T-helper 1 cell treated with Interleukin-12 subunit alpha and Interleukin-12 subunit beta and Interleukin-4 antibody, amounts not matched to agents 30 μg/mL and 1 μg/mL, for 36 hours (primary cell): ENCODE measurements around the gene PDE6H.

Experiments used
- H3K27ac Mint-ChIP-seq: one replicate; pipeline ENCODE4 v1.8.0; 2021; ENCODE audit warnings: mild to moderate bottlenecking, mixed read lengths
- H3K27me3 Mint-ChIP-seq: one replicate; pipeline ENCODE4 v1.8.0; 2021; ENCODE audit warnings: low read depth, mixed read lengths
- H3K36me3 Mint-ChIP-seq: one replicate; pipeline ENCODE4 v1.8.0; 2021; ENCODE audit warnings: low read depth, mixed read lengths
- H3K4me1 Mint-ChIP-seq: one replicate; pipeline ENCODE4 v1.8.0; 2021; ENCODE audit warnings: low read depth, mixed read lengths
- H3K4me3 Mint-ChIP-seq: one replicate; pipeline ENCODE4 v1.8.0; 2021; ENCODE audit warnings: mild to moderate bottlenecking, moderate library complexity, mixed read lengths
- H3K9me3 Mint-ChIP-seq: one replicate; pipeline ENCODE4 v1.8.0; 2021; ENCODE audit warnings: mixed read lengths

Gene PDE6H

GRCh38 chr12:14993537-14994266 lies 20.9 kb downstream of the PDE6H start:
- no peak overlapping the region for H3K4me3 Mint-ChIP-seq
- peaks cover 12% of the 10 kb centered on the region for H3K9me3 Mint-ChIP-seq
- H3K27ac Mint-ChIP-seq = no peak overlapping the region
- H3K4me1 Mint-ChIP-seq = peaks cover 16% of the 10 kb centered on the region
- peaks cover 13% of the 10 kb centered on the region for H3K27me3 Mint-ChIP-seq
- H3K36me3 Mint-ChIP-seq = no peaks in the 10 kb centered on the region

GRCh38 chr12:14994610-14995009 lies 21.8 kb downstream of the PDE6H start:
- H3K9me3 Mint-ChIP-seq = peaks cover 12% of the 10 kb centered on the region
- H3K27ac Mint-ChIP-seq = no peak overlapping the region
- H3K36me3 Mint-ChIP-seq = no peaks in the 10 kb centered on the region
- peaks cover 21% of the 10 kb centered on the region for H3K27me3 Mint-ChIP-seq
- H3K4me3 Mint-ChIP-seq = no peak overlapping the region
- H3K4me1 Mint-ChIP-seq = peaks cover 16% of the 10 kb centered on the region

GRCh38 chr12:14995583-14996425 lies 23.0 kb downstream of the PDE6H start:
- Mint-ChIP-seq H3K36me3 (no peaks in the 10 kb centered on the region), H3K4me3 (no peak overlapping the region), H3K27ac (peak overlapping the region; percentile 21), H3K9me3 (peaks cover 8% of the 10 kb centered on the region), H3K4me1 (peaks cover 16% of the 10 kb centered on the region), H3K27me3 (peaks cover 23% of the 10 kb centered on the region)

GRCh38 chr12:14997998-14998397 lies 25.2 kb downstream of the PDE6H start:
- peaks cover 14% of the 10 kb centered on the region for H3K4me1 Mint-ChIP-seq
- H3K36me3 Mint-ChIP-seq = no peaks in the 10 kb centered on the region
- H3K9me3 Mint-ChIP-seq = no peaks in the 10 kb centered on the region

GRCh38 chr12:14999021-14999694 lies 26.3 kb downstream of the PDE6H start:
- Mint-ChIP-seq H3K9me3 (no peaks in the 10 kb centered on the region), H3K27me3 (peaks cover 43% of the 10 kb centered on the region), H3K4me1 (peaks cover 10% of the 10 kb centered on the region), H3K36me3 (no peaks in the 10 kb centered on the region), H3K27ac (no peak overlapping the region), H3K4me3 (no peak overlapping the region)

More at GRCh38 chr12:14997998-14998397, 25.2 kb downstream of the PDE6H start:
- Mint-ChIP-seq H3K4me3 (no peak overlapping the region), H3K27ac (no peak overlapping the region), H3K27me3 (peaks cover 39% of the 10 kb centered on the region)

GRCh38 chr12:14999695-15000365 lies 27.0 kb downstream of the PDE6H start:
- H3K9me3 Mint-ChIP-seq = no peaks in the 10 kb centered on the region
- peaks cover 49% of the 10 kb centered on the region for H3K27me3 Mint-ChIP-seq
- H3K36me3 Mint-ChIP-seq = no peaks in the 10 kb centered on the region
- no peak overlapping the region for H3K4me3 Mint-ChIP-seq
- H3K4me1 Mint-ChIP-seq = peaks cover 4% of the 10 kb centered on the region
- H3K27ac Mint-ChIP-seq = no peak overlapping the region

- H3K36me3 Mint-ChIP-seq = no peaks in the 10 kb centered on the region
- H3K4me1 Mint-ChIP-seq = no peaks in the 10 kb centered on the region
- H3K27me3 Mint-ChIP-seq = peaks cover 56% of the 10 kb centered on the region
- H3K4me3 Mint-ChIP-seq = no peak overlapping the region
- H3K9me3 Mint-ChIP-seq = no peaks in the 10 kb centered on the region
- H3K27ac Mint-ChIP-seq = no peak overlapping the region
Measured at GRCh38 chr12:15000575-15000974, 27.7 kb downstream of the PDE6H start.

- Mint-ChIP-seq H3K36me3 (no peaks in the 10 kb centered on the region), H3K4me1 (no peaks in the 10 kb centered on the region), H3K27ac (no peak overlapping the region), H3K27me3 (peaks cover 66% of the 10 kb centered on the region), H3K4me3 (no peak overlapping the region), H3K9me3 (no peaks in the 10 kb centered on the region)
Measured at GRCh38 chr12:15001733-15002382, 29.0 kb downstream of the PDE6H start.

GRCh38 chr12:15004421-15004820 lies 31.6 kb downstream of the PDE6H start:
- H3K4me3 Mint-ChIP-seq = no peak overlapping the region
- H3K27ac Mint-ChIP-seq = no peak overlapping the region
- peaks cover 65% of the 10 kb centered on the region for H3K27me3 Mint-ChIP-seq
- no peaks in the 10 kb centered on the region for H3K4me1 Mint-ChIP-seq
- H3K36me3 Mint-ChIP-seq = no peaks in the 10 kb centered on the region
- H3K9me3 Mint-ChIP-seq = no peaks in the 10 kb centered on the region

GRCh38 chr12:15005064-15005463 lies 32.2 kb downstream of the PDE6H start:
- H3K27me3 Mint-ChIP-seq = peaks cover 65% of the 10 kb centered on the region
- no peaks in the 10 kb centered on the region for H3K4me1 Mint-ChIP-seq
- no peaks in the 10 kb centered on the region for H3K9me3 Mint-ChIP-seq
- no peak overlapping the region for H3K27ac Mint-ChIP-seq
- no peak overlapping the region for H3K4me3 Mint-ChIP-seq
- no peaks in the 10 kb centered on the region for H3K36me3 Mint-ChIP-seq

- no peak overlapping the region for H3K27ac Mint-ChIP-seq
- no peaks in the 10 kb centered on the region for H3K36me3 Mint-ChIP-seq
- peaks cover 53% of the 10 kb centered on the region for H3K27me3 Mint-ChIP-seq
- H3K4me3 Mint-ChIP-seq = no peak overlapping the region
- H3K9me3 Mint-ChIP-seq = no peaks in the 10 kb centered on the region
- no peaks in the 10 kb centered on the region for H3K4me1 Mint-ChIP-seq
Measured at GRCh38 chr12:15007551-15007950, 34.7 kb downstream of the PDE6H start.

- Mint-ChIP-seq H3K36me3 (peaks cover 1% of the 10 kb centered on the region), H3K27me3 (peaks cover 28% of the 10 kb centered on the region), H3K4me3 (no peak overlapping the region), H3K4me1 (no peaks in the 10 kb centered on the region), H3K27ac (no peak overlapping the region), H3K9me3 (no peaks in the 10 kb centered on the region)
Measured at GRCh38 chr12:15011162-15011561, 38.3 kb downstream of the PDE6H start.

- Mint-ChIP-seq H3K27me3 (peaks cover 26% of the 10 kb centered on the region), H3K4me3 (no peak overlapping the region), H3K27ac (no peak overlapping the region), H3K36me3 (peaks cover 1% of the 10 kb centered on the region), H3K4me1 (no peaks in the 10 kb centered on the region), H3K9me3 (no peaks in the 10 kb centered on the region)
Measured at GRCh38 chr12:15013634-15014179, 40.9 kb downstream of the PDE6H start.
